Parathyroid adenoma (tissue), 2 donors: ENCODE results near the gene RCL1.

Source experiments
- H2AFZ ChIP-seq: fragments of 300-600 bp; sonication (generic); one replicate; pipeline ENCODE4 v1.7.0; 2017; ENCODE audit warnings: antibody characterized with exemption, mild to moderate bottlenecking
- H3K27ac ChIP-seq: fragments of 300-600 bp; sonication (generic); one replicate; pipeline ENCODE4 v1.7.0; 2017
- H3K27me3 ChIP-seq: fragments of 300-600 bp; sonication (generic); one replicate; pipeline ENCODE4 v1.7.0; 2017; ENCODE audit warnings: low read length; ENCODE audit not compliant: control insufficient read depth, insufficient read depth
- H3K36me3 ChIP-seq: fragments of 300-600 bp; sonication (generic); one replicate; pipeline ENCODE4 v1.7.0; 2017; ENCODE audit warnings: low read length; ENCODE audit not compliant: control insufficient read depth, insufficient read depth
- H3K4me1 ChIP-seq: fragments of 300-600 bp; sonication (generic); one replicate; pipeline ENCODE4 v1.7.0; 2017; ENCODE audit warnings: control low read depth
- H3K4me2 ChIP-seq: fragments of 300-600 bp; sonication (generic); one replicate; pipeline ENCODE4 v1.7.0; 2017; ENCODE audit warnings: low read length
- H3K4me3 ChIP-seq: fragments of 300-600 bp; sonication (generic); one replicate; pipeline ENCODE4 v1.7.0; 2017; ENCODE audit warnings: low read depth, low read length
- H3K79me2 ChIP-seq: fragments of 300-600 bp; sonication (generic); one replicate; pipeline ENCODE4 v1.7.0; 2017; ENCODE audit warnings: control low read depth
- H3K9ac ChIP-seq: fragments of 300-600 bp; sonication (generic); one replicate; pipeline ENCODE4 v1.7.0; 2017; ENCODE audit warnings: mild to moderate bottlenecking
- H3K9me3 ChIP-seq: fragments of 300-600 bp; sonication (generic); one replicate; pipeline ENCODE4 v1.7.0; 2017; ENCODE audit warnings: low read length; ENCODE audit not compliant: control insufficient read depth
- TF ChIP-seq, protein P1 (sequence below): fragments of 300-600 bp; sonication (generic); IDR thresholded peaks from one replicate; pipeline ENCODE4 v1.7.0; 2017; ENCODE audit warnings: antibody characterized with exemption, mild to moderate bottlenecking
- donor health status: primary hyperparathyroidism.

The RCL1 gene

DNA sequence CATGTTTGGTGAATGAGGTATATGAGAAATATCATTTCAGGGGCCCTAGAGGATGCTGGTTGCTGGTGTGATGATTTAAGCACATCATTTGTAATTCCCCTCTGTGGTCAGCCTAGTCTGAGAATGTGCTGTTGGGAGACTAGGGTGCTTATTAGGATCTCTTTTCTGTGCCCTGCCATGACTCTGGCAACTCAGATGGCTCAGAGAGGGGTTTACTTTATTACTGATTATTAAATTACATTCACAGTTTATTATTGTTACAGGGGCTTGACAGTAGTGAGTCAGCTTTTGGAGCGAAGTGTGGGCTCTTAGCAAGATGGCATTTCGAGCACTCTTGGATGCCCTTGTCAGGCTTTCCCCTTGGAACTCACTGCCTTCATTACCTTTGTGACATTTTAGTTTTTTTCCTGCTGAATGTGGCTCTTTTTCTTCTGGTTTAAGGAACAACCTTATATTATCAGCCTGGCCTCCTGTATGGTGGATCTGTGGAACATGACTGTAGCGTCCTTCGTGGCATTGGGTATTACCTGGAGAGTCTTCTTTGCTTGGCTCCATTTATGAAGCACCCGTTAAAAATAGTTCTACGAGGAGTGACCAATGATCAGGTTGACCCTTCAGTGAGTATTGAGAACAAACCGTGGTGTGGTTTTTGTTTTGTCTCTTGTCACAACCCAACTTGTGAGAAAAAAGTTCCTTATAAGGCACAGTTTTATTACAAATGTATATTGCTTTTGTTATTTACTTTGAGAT, 33.8 kb downstream of the RCL1 start:
- no peaks in the 10 kb centered on the region for H3K9me3 ChIP-seq
- TF ChIP-seq, protein P1, sequence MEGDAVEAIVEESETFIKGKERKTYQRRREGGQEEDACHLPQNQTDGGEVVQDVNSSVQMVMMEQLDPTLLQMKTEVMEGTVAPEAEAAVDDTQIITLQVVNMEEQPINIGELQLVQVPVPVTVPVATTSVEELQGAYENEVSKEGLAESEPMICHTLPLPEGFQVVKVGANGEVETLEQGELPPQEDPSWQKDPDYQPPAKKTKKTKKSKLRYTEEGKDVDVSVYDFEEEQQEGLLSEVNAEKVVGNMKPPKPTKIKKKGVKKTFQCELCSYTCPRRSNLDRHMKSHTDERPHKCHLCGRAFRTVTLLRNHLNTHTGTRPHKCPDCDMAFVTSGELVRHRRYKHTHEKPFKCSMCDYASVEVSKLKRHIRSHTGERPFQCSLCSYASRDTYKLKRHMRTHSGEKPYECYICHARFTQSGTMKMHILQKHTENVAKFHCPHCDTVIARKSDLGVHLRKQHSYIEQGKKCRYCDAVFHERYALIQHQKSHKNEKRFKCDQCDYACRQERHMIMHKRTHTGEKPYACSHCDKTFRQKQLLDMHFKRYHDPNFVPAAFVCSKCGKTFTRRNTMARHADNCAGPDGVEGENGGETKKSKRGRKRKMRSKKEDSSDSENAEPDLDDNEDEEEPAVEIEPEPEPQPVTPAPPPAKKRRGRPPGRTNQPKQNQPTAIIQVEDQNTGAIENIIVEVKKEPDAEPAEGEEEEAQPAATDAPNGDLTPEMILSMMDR: no peak
- H3K4me1 ChIP-seq: no peaks in the 10 kb centered on the region
- H3K27ac ChIP-seq: no peak overlapping the region
- no peak overlapping the region for H3K9ac ChIP-seq
- H3K4me2 ChIP-seq: no peak overlapping the region
- no peaks in the 10 kb centered on the region for H3K36me3 ChIP-seq
- no peak overlapping the region for H3K4me3 ChIP-seq
- no peaks in the 10 kb centered on the region for H3K79me2 ChIP-seq
- H2AFZ ChIP-seq: no peak overlapping the region
- no peaks in the 10 kb centered on the region for H3K27me3 ChIP-seq

DNA sequence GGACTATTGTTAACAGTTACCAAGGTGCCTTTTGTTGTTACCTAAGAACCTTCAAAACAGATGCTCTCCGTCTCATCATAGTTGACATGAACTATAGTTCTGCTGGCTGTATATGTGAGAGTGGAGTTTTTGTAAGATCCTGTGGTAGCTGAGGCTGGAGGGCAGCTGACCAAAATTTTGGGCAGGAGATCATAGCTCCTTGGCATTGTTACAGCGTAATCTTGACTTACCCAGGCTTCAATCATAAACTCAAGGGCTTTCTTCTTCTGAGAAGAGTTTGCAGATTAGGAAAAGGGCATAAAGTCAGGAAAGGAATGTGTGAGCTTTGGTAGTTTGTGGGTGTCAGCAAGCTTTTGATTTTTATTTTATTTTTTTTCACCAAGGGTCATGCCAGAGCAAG, 34.5 kb downstream of the RCL1 start:
- Histone ChIP-seq H3K9ac (no peak overlapping the region), H3K36me3 (no peaks in the 10 kb centered on the region), H3K4me2 (no peak overlapping the region), H3K27ac (no peak overlapping the region), H3K4me3 (no peak overlapping the region), H3K79me2 (no peaks in the 10 kb centered on the region), H3K9me3 (no peaks in the 10 kb centered on the region), H3K27me3 (no peaks in the 10 kb centered on the region), H2AFZ (no peak overlapping the region), H3K4me1 (no peaks in the 10 kb centered on the region)
- TF ChIP-seq, protein P1: no peak

DNA sequence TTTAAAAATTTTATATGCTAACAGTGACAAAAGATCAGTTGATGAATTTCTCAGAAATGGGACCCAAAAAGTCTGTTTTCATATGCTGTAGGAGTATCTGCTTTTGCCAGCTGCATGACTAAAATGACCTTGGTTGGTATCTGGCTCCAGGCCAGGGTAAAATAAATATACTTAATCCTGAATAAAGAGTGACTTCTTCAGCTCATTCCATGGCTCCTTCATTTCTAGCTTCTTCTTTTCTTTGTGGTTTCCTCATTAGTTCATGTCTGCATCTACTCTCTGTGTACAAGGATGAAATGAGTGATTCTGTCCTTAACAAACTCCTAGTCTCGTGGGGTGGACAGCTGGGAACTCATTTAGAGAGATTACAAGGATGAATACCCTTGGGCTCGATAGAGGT, 36.0 kb downstream of the RCL1 start:
- Histone ChIP-seq H3K79me2 (no peaks in the 10 kb centered on the region), H3K9me3 (no peaks in the 10 kb centered on the region), H3K27me3 (no peaks in the 10 kb centered on the region), H3K4me3 (no peak overlapping the region), H3K9ac (no peak overlapping the region), H3K4me2 (no peak overlapping the region), H3K36me3 (no peaks in the 10 kb centered on the region), H2AFZ (no peak overlapping the region), H3K4me1 (no peaks in the 10 kb centered on the region), H3K27ac (no peak overlapping the region)
- TF ChIP-seq, protein P1: no peak

DNA sequence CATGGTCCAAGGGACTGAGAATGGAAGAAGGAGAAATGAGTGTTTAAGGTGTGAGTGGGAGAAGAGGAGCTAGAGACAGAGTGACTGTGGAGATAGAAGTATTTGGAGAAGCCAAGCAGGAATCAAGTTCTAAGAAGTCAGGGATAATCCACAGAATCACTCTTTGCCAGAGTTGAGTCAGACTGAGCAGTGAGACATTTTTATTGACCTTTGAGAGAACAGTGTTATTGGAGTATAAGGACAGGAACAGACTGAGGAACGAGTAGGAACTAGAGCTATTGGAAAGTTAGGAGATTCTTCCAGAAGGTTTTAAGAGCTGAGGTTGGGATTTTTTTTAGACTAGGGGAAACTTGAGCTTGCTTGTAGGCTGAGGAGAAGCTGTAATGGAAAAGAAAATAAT, 37.2 kb downstream of the RCL1 start:
- TF ChIP-seq, protein P1: no peak
- Histone ChIP-seq H3K27me3 (no peaks in the 10 kb centered on the region), H3K79me2 (no peaks in the 10 kb centered on the region), H3K9me3 (no peaks in the 10 kb centered on the region), H3K36me3 (no peaks in the 10 kb centered on the region), H3K27ac (no peak overlapping the region), H3K4me1 (no peaks in the 10 kb centered on the region), H3K4me3 (no peak overlapping the region), H2AFZ (no peak overlapping the region), H3K4me2 (no peak overlapping the region), H3K9ac (no peak overlapping the region)

DNA sequence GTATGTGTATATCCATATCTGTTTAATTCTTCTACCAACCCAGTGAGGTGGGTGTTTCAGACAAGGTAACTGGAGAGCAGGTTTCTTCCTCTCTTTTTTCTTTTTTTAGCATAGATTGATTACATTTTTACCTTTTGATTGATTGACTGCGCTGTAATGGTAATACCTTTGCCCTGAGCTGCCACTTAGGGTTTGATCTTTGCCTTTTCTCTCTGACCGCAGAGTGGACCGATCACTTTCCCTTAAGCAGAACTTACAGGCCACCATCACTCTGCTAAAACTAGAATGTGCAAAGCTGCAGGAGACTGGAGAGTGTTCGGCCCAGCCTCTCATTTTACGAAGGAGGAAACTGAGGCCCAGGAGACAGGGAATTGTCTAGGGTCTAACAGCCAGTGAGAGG, 38.0 kb downstream of the RCL1 start:
- Histone ChIP-seq H3K9me3 (no peaks in the 10 kb centered on the region), H3K36me3 (no peaks in the 10 kb centered on the region), H3K9ac (no peak overlapping the region), H3K4me3 (no peak overlapping the region), H3K4me1 (no peaks in the 10 kb centered on the region), H2AFZ (no peak overlapping the region), H3K79me2 (no peaks in the 10 kb centered on the region), H3K27ac (no peak overlapping the region), H3K4me2 (no peak overlapping the region), H3K27me3 (no peaks in the 10 kb centered on the region)
- TF ChIP-seq, protein P1: no peak
